DOHH2 (cell line): ENCODE results near the gene KDM5B.

Experiments
- EZH2phosphoT487 ChIP-seq: fragments of 200-600 bp; sonication (generic); IDR thresholded peaks from 2 replicates; pipeline ENCODE4 v1.6.1; 2017; ENCODE audit warnings: borderline replicate concordance, mild to moderate bottlenecking, antibody characterized with exemption, low read length, moderate library complexity, mixed read lengths
- TF ChIP-seq, protein P1 (sequence below): fragments of 200-600 bp; sonication (generic); IDR thresholded peaks from one replicate; pipeline ENCODE4 v1.5.1; 2014; ENCODE audit warnings: antibody characterized with exemption, mild to moderate bottlenecking, low read depth, low read length; ENCODE audit not compliant: poor library complexity, severe bottlenecking

DNA sequence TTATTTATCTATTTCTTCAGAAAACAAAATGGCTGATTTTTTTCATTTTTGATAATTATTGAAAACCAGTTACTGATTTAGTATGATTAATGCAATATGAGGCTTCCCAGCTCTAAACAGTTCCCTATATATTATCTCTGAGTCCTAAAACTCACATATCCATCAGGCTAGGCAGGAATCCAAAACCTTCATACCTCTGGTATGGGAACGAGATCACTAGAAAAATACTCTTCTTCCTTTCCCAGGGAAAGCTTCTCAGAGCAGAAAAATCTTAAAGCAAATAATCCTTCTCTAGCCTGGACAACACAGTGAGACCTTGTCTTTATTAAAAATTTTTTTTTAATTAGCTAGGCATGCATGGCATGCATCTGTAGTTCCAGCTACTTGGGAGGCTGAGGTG is 42.5 kb downstream of the KDM5B start:
- TF ChIP-seq, protein P1, sequence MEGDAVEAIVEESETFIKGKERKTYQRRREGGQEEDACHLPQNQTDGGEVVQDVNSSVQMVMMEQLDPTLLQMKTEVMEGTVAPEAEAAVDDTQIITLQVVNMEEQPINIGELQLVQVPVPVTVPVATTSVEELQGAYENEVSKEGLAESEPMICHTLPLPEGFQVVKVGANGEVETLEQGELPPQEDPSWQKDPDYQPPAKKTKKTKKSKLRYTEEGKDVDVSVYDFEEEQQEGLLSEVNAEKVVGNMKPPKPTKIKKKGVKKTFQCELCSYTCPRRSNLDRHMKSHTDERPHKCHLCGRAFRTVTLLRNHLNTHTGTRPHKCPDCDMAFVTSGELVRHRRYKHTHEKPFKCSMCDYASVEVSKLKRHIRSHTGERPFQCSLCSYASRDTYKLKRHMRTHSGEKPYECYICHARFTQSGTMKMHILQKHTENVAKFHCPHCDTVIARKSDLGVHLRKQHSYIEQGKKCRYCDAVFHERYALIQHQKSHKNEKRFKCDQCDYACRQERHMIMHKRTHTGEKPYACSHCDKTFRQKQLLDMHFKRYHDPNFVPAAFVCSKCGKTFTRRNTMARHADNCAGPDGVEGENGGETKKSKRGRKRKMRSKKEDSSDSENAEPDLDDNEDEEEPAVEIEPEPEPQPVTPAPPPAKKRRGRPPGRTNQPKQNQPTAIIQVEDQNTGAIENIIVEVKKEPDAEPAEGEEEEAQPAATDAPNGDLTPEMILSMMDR, result no peak
- no peak for TF ChIP-seq EZH2phosphoT487
